Renal cortex interstitium (tissue), 11 donors: Measurements from ENCODE around the gene ANAPC16. TPM values are rescaled to one million over a fixed set of nuclear protein-coding genes. Genes with fewer than 3 reads are reported as not detected.
A peak's percentile ranks its signal among the peaks of the same experiment; 100 is the strongest.
"Not testable (repeated sequence)": the region's sequence is repeated elsewhere in the genome, so short reads cannot be mapped to it uniquely, and the experiment has no call there.

Source experiments
- DNase-seq, 11 donors: peaks; one replicate each; pipeline ENCODE4 v3.0.0-alpha.2; 2013; ENCODE audit warnings: low read depth in 9 of 11, low spot score in 4 of 11; ENCODE audit errors: extremely low read depth in 1 of 11
- polyA plus RNA-seq, 3 donors: library from polyadenylated mRNA; unstranded; fragments of 120-200 nt; gene quantifications; one replicate each; pipeline ENCODE4 v1.2.1, GENCODE V29; 2013; ENCODE audit not compliant: insufficient read length in 3 of 3

Gene ANAPC16
- polyA plus RNA-seq, 3 donors, result 175 to 213 (median 178) TPM

- DNase-seq, result not testable (repeated sequence)
Measured at GRCh38 chr10:72268475-72269200, 52.8 kb downstream of the ANAPC16 start.

DNA sequence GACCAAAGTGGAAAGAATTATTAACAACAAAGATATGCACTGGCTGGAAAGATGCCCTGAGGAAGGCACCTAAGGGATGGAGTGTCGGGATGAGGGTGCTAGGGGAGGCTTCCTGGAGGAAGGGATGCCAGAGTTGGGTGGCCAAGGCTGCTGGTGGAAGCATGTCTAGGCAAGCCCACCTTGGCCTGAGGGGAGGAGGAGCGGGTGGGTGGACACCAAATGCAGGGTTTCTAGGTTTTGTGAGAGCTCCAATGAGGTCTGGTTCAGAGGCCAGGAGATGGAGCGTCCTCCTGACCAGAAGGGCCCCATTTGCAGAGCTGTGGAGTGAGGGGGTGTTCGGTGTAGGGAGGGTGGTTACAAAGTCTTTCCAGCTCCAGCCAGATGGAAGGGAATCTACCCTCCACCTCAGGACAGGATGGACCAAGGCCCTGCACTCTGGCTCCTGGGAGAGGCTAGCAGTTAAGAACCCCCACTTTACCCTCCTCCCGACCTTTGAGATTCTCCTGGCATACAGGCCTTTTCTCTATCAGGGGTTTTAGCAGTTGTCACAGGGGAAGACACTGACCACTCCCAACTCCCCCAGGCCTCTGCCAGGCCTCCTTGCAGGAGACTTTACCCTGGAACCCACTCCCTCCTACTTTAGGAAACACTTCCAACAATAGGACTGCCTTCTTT, 54.9 kb downstream of the ANAPC16 start:
- DNase-seq, result no peak

DNA sequence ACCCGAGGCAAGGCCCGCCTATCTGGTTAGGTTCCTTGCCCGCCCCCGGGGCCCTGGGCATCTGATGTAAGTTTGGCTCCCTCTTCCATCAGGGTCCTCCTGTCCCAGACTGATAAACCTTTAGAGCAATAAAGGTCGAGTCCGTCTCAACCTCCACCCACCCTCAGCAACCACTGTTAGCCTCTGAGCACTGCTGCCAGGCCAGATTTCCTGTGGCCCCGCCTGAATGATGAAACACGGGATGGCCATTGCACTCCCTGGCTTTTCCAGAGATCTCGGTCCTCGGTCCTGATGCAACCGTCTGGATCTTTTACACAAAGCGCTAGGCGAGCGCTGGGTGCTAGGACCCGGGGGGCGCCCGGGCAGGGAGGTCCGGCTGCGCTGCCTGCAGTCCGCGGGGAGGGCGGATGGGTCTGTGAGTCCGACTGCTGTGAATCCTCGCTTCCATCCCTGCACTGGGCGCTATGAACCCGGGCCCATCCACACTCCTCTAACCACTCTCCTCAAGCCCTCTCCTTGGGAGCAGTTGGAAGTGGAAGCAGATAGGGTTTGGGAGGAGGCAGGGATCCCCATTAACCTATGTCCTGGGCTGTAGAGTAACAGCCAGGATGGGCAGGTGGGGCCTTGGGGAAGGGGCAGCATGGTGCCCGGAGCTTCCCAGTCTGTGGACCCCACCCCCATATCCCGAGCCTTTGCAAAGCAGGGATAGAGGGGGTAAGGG, 57.0 kb downstream of the ANAPC16 start:
- peak in 7 of 11 donors; percentile 63 to 89 (median 85) for DNase-seq

DNA sequence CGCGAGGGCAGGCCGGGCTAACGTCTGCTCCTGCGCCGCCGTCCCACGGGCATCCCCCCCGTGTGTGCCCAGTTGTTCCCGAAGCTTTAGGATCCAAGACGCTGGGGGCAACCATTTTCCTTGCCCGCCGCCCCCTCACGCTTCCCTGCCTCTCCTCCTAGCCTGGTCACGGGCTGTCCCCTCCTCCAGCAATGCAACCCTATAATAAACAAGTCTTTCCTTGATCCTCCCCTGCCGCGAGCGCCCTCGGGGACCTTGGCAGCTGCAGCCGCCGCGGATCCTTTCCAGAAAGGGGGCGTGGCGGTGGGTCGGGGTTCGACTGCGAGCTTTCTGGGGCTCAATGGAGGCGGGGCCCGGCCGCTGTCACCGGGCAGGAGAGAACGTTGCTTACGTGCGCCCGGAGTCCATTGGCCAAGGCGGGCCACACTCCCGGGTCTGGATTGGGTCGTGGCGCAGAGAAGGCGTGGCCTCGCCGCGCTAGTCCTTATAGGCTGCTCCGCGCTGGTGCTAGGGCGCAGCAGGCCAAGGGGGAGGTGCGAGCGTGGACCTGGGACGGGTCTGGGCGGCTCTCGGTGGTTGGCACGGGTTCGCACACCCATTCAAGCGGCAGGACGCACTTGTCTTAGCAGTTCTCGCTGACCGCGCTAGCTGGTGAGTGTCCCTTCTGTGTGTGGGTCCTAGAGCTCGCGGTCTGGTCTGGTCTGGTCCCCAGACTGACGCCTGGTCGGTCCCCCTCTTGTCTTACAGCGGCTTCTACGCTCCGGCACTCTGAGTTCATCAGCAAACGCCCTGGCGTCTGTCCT, 57.8 kb downstream of the ANAPC16 start, which contains the start of gene DDIT4:
DDIT4 (plus strand) TSS at position 515 of the 803 bp plus-strand sequence. CDS start 293 bp downstream, outside the sequence.
- peak; percentile 87 to 99 (median 98) for DNase-seq

GRCh38 chr10:72274213-72274729, 58.5 kb downstream of the ANAPC16 start:
- no peak for DNase-seq

DNA sequence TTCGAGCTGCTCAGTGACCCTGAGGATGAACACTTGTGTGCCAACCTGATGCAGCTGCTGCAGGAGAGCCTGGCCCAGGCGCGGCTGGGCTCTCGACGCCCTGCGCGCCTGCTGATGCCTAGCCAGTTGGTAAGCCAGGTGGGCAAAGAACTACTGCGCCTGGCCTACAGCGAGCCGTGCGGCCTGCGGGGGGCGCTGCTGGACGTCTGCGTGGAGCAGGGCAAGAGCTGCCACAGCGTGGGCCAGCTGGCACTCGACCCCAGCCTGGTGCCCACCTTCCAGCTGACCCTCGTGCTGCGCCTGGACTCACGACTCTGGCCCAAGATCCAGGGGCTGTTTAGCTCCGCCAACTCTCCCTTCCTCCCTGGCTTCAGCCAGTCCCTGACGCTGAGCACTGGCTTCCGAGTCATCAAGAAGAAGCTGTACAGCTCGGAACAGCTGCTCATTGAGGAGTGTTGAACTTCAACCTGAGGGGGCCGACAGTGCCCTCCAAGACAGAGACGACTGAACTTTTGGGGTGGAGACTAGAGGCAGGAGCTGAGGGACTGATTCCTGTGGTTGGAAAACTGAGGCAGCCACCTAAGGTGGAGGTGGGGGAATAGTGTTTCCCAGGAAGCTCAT, 59.0 kb downstream of the ANAPC16 start:
- peak in 3 of 11 donors; percentile 49 to 70 (median 61) for DNase-seq

DNA sequence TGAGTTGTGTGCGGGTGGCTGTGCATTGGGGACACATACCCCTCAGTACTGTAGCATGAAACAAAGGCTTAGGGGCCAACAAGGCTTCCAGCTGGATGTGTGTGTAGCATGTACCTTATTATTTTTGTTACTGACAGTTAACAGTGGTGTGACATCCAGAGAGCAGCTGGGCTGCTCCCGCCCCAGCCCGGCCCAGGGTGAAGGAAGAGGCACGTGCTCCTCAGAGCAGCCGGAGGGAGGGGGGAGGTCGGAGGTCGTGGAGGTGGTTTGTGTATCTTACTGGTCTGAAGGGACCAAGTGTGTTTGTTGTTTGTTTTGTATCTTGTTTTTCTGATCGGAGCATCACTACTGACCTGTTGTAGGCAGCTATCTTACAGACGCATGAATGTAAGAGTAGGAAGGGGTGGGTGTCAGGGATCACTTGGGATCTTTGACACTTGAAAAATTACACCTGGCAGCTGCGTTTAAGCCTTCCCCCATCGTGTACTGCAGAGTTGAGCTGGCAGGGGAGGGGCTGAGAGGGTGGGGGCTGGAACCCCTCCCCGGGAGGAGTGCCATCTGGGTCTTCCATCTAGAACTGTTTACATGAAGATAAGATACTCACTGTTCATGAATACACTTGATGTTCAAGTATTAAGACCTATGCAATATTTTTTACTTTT, 59.7 kb downstream of the ANAPC16 start:
- DNase-seq, result no peak

GRCh38 chr10:72276013-72276387, 60.2 kb downstream of the ANAPC16 start:
- DNase-seq, result no peak

DNA sequence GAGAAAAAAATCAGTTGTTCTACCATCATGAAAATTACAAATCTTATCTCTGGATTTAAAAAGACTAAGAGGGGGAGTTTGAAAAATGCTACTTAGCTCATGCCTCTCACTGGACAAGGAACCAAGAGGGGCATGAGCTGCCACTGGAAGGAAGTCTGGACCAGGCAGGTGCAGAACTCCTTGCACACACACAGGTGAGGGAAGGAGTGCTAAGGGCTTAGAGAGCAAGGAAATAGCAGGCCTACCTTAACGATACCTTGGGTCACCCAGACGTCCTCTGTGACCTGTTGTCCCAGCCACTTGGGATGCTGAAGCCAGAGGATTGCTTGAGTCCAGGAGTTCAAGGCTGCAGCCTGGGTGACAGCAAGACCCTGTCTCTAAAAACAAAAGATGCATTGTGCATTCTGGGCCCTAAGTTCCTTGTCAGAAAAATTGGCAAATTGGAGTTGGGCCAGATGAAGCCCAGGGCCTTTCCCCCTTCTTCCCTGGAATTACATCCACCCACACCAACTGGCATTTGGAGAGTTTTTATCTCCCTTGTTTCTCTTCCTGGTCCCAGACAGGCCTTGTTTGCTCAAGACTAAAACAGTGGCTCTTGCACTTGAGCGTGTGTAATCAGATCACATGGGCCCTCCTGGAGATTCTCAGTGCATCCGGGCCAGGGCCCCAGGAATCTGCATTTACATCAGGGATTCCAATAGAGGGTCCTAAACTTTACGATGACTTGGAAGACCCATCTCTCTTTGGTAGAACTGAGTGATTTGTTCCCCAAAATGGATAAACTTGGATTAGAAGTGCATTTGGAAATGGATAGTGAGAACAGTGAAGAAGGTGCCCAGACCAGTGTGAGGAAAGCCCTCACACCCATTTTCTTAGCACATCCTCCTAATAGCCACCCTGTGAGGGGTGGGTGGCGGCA, 60.9 kb downstream of the ANAPC16 start:
- DNase-seq, result no peak

DNA sequence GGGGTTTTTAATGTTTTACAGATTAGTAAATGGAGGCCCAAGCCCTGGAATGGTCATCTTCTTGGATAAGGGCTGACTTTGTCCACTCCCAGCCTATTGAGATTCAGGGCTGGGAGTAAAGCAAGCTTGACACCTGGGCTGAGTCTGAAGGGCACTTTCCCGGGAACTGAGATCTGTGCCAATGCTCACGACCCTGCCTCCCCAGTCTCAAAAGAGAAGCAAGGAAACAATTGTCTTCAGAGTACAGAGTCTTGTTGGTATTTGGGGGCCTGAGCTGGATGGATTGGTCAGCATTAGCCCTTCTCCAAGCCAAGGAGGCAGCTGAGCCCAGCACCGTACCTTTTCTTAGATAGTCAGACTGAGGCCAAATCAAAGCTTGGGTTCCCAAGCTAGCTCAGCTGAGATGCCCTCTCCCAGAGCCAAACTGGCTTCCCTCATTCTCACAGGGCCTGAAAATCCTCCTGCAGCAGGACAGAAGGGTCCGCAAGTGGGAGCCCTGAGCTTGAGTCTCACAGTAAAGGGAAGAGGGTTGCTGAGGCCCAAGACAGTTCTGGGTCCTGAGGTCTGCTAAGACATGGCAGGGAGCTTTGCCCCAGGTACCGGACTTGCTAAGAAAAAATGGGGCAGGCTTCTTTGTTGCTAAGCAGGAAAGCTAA, 61.7 kb downstream of the ANAPC16 start:
- DNase-seq, result no peak

DNA sequence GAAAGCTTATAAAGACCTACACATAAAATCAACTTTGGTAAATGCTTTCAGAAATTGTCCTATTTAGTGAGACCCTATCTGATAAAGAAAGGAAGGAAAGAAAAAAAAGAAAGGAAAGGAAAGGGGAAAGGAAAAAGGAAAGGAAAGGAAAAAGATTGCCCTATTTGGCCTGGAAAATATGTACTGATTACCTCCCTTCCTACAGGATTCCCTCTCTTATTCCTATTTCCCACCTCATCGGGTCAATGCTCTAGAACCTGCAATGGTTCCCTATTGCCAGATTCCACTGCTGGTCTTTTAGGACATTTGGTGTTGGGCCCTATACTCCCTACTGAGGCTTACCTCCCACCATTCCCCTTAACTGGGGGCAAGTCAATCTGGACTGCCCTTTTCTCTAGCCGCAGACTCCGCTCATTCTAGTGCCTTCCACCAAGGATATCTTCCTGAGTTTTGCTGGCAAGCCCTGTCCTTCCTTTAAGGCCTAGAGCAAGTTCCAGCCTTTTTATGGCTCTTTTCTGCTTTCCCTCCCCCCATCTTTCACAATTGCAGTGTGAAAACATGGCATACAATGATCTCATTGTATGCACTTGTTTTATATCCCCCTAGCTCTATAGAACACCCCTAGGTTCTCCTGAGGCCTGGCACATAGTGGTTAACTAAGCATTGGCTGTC, 62.3 kb downstream of the ANAPC16 start:
- DNase-seq, result no peak

GRCh38 chr10:72278668-72279393, 63.0 kb downstream of the ANAPC16 start:
- no peak for DNase-seq

DNA sequence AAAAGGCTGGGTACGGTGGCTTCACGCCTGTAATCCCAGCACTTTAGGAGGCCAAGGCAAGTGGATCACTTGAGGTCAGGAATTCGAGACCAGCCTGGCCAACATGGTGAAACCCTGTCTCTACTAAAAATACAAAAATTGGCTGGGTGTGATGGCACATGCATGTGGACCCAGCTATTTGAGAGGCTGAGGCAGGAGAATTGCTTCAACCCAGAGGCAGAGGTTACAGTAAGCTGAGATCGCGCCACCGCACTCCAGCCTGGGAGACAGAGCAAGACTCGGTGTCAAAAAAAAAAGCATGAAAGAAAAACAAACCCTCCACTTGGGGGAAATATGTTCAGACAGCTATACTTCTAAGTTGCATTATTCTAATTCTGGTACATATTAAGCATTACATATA, 63.8 kb downstream of the ANAPC16 start:
- not testable (repeated sequence) for DNase-seq

DNA sequence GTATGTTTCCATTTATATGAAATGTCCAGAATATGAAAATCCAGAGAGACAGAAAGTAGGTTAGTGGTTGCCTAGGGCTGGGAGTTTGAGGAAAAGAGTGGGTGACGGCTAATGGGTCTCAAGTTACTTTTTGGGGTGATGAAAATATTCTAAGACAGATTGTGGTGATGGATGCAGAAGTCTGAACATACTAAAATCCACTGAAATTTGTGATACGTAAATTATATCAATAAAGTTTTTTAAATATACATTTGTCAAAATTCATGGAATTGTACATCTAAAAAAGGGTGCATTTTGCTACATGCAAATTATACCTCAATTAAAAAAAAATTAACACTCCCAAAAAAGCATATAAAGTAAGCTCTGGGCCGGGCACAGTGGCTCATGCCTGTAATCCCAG, 67.3 kb downstream of the ANAPC16 start:
- no peak for DNase-seq
